NCI-H187 treated with DMSO at 0.1 percent for 48 hours (cell line): Measurements from ENCODE around the gene TGM3.

Experiments used
- DNase-seq: peaks from one replicate; lab custom pipeline; 2025; lab: John Stamatoyannopoulos, UW

Gene TGM3

GRCh38 chr20:2283706-2284423 is 11.9 kb upstream of the TGM3 start:
- no peak for DNase-seq

GRCh38 chr20:2285193-2285592 is 10.6 kb upstream of the TGM3 start:
- DNase-seq, result no peak

GRCh38 chr20:2285613-2286012 is 10.2 kb upstream of the TGM3 start:
- DNase-seq, result no peak

- no peak for DNase-seq
Measured at GRCh38 chr20:2287504-2287903, 8.3 kb upstream of the TGM3 start.

GRCh38 chr20:2289475-2289874 is 6.3 kb upstream of the TGM3 start:
- no peak for DNase-seq

- no peak for DNase-seq
Measured at GRCh38 chr20:2290486-2290885, 5.3 kb upstream of the TGM3 start.

GRCh38 chr20:2292416-2293110 is 3.2 kb upstream of the TGM3 start:
- DNase-seq, result no peak

- no peak for DNase-seq
Measured at GRCh38 chr20:2293486-2293885, 2.3 kb upstream of the TGM3 start.

- DNase-seq, result no peak
Measured at GRCh38 chr20:2293971-2294370, 1.8 kb upstream of the TGM3 start.

- DNase-seq, result no peak
Measured at GRCh38 chr20:2295286-2295685, 515 bp upstream of the TGM3 start.

- DNase-seq, result no peak
Measured at GRCh38 chr20:2296524-2297356, 939 bp downstream of the TGM3 start.

GRCh38 chr20:2297357-2297728 is 1.5 kb downstream of the TGM3 start:
- DNase-seq, result no peak

- DNase-seq, result no peak
Measured at GRCh38 chr20:2298116-2298515, 2.3 kb downstream of the TGM3 start.

- no peak for DNase-seq
Measured at GRCh38 chr20:2298701-2299100, 2.9 kb downstream of the TGM3 start.

- DNase-seq, result no peak
Measured at GRCh38 chr20:2299301-2299700, 3.5 kb downstream of the TGM3 start.

- DNase-seq, result no peak
Measured at GRCh38 chr20:2300002-2300401, 4.2 kb downstream of the TGM3 start.

- DNase-seq, result no peak
Measured at GRCh38 chr20:2300420-2300819, 4.6 kb downstream of the TGM3 start.

- no peak for DNase-seq
Measured at GRCh38 chr20:2301164-2301622, 5.4 kb downstream of the TGM3 start.

- DNase-seq, result no peak
Measured at GRCh38 chr20:2302384-2303060, 6.7 kb downstream of the TGM3 start.

- no peak for DNase-seq
Measured at GRCh38 chr20:2303673-2304072, 7.9 kb downstream of the TGM3 start.

GRCh38 chr20:2304180-2304579 is 8.4 kb downstream of the TGM3 start:
- DNase-seq, result no peak

GRCh38 chr20:2305029-2305428 is 9.2 kb downstream of the TGM3 start:
- no peak for DNase-seq
